Panc1 (cell line): ENCODE results near the gene MAST4.

Experiments used
- POLR2AphosphoS5 ChIP-seq: IDR thresholded peaks from 2 replicates; pipeline ENCODE4 v1.6.1; 2012; ENCODE audit warnings: mild to moderate bottlenecking, low read depth, low read length, moderate library complexity
- SIN3A ChIP-seq: IDR thresholded peaks from 2 replicates; pipeline ENCODE4 v1.6.1; 2012; ENCODE audit warnings: low read depth, mild to moderate bottlenecking, low read length, moderate library complexity, borderline replicate concordance; ENCODE audit not compliant: insufficient read depth
- TCF7L2 ChIP-seq: IDR thresholded peaks from 2 replicates; pipeline ENCODE4 v1.6.1; 2011; ENCODE audit warnings: mild to moderate bottlenecking, low read depth, low read length, inconsistent platforms
- TF ChIP-seq, protein P1 (sequence below): fragments of 450-650 bp; IDR thresholded peaks from 2 replicates; pipeline ENCODE4 v1.5.1; 2017; ENCODE audit warnings: mild to moderate bottlenecking
- TF ChIP-seq, protein P2 (sequence below), 2 experiments: IDR thresholded peaks; 2 replicates each; pipeline ENCODE4 v1.6.1; 2011 to 2012; ENCODE audit warnings: low read depth in 2 of 2, control low read depth in 1 of 2, low read length in 1 of 2, mild to moderate bottlenecking in 1 of 2, moderate library complexity in 1 of 2; ENCODE audit not compliant: insufficient read depth in 1 of 2

DNA sequence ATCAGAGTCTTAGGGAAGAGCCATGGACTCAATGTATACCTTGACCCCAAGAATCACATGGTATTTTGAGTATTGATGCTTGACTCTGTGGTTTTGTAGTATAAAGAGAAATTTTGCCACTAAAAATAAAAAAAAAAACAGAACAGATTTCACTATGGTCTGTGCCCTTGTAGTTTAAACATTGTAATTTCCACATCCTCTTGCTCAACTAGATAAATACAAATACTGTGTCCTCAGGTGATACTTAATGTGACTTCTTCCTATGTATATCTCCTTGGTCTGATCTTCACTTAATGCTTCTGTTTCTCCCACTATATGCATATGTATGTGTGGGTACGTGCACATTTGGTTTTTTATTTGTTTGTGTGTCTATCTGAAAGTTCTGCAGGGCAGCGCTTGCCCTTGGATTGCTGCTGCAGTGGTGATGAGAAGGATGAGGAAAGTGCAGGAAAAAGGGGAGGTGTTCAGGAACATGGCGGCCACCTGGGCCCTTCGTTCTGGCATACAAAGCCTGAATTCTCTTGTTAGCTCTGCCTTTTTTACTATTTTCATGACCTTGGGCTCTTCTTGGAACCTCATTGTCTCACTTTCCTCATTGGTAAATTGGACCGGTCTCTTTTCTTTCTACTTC is 222.2 kb downstream of the MAST4 start:
- TF ChIP-seq, protein P1, sequence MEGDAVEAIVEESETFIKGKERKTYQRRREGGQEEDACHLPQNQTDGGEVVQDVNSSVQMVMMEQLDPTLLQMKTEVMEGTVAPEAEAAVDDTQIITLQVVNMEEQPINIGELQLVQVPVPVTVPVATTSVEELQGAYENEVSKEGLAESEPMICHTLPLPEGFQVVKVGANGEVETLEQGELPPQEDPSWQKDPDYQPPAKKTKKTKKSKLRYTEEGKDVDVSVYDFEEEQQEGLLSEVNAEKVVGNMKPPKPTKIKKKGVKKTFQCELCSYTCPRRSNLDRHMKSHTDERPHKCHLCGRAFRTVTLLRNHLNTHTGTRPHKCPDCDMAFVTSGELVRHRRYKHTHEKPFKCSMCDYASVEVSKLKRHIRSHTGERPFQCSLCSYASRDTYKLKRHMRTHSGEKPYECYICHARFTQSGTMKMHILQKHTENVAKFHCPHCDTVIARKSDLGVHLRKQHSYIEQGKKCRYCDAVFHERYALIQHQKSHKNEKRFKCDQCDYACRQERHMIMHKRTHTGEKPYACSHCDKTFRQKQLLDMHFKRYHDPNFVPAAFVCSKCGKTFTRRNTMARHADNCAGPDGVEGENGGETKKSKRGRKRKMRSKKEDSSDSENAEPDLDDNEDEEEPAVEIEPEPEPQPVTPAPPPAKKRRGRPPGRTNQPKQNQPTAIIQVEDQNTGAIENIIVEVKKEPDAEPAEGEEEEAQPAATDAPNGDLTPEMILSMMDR = no peak
- TF ChIP-seq POLR2AphosphoS5 (no peak), TCF7L2 (no peak), SIN3A (no peak)
- TF ChIP-seq, protein P2, sequence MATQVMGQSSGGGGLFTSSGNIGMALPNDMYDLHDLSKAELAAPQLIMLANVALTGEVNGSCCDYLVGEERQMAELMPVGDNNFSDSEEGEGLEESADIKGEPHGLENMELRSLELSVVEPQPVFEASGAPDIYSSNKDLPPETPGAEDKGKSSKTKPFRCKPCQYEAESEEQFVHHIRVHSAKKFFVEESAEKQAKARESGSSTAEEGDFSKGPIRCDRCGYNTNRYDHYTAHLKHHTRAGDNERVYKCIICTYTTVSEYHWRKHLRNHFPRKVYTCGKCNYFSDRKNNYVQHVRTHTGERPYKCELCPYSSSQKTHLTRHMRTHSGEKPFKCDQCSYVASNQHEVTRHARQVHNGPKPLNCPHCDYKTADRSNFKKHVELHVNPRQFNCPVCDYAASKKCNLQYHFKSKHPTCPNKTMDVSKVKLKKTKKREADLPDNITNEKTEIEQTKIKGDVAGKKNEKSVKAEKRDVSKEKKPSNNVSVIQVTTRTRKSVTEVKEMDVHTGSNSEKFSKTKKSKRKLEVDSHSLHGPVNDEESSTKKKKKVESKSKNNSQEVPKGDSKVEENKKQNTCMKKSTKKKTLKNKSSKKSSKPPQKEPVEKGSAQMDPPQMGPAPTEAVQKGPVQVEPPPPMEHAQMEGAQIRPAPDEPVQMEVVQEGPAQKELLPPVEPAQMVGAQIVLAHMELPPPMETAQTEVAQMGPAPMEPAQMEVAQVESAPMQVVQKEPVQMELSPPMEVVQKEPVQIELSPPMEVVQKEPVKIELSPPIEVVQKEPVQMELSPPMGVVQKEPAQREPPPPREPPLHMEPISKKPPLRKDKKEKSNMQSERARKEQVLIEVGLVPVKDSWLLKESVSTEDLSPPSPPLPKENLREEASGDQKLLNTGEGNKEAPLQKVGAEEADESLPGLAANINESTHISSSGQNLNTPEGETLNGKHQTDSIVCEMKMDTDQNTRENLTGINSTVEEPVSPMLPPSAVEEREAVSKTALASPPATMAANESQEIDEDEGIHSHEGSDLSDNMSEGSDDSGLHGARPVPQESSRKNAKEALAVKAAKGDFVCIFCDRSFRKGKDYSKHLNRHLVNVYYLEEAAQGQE (IDR thresholded peaks at IDR 0.05; ENCODE audit: insufficient read depth in 1 of 2, low read depth in 2 of 2, low read length in 1 of 2) = no peak
